ENCODE measurements around the gene EPHA2. TPM values are rescaled to one million over a fixed set of nuclear protein-coding genes. Genes with fewer than 3 reads are reported as not detected.
"Not testable (repeated sequence)": the region's sequence is repeated elsewhere in the genome, so short reads cannot be mapped to it uniquely, and the experiment has no call there.

The EPHA2 gene
- total RNA-seq, result 71.1 and 112 TPM in 2 replicates

DNA sequence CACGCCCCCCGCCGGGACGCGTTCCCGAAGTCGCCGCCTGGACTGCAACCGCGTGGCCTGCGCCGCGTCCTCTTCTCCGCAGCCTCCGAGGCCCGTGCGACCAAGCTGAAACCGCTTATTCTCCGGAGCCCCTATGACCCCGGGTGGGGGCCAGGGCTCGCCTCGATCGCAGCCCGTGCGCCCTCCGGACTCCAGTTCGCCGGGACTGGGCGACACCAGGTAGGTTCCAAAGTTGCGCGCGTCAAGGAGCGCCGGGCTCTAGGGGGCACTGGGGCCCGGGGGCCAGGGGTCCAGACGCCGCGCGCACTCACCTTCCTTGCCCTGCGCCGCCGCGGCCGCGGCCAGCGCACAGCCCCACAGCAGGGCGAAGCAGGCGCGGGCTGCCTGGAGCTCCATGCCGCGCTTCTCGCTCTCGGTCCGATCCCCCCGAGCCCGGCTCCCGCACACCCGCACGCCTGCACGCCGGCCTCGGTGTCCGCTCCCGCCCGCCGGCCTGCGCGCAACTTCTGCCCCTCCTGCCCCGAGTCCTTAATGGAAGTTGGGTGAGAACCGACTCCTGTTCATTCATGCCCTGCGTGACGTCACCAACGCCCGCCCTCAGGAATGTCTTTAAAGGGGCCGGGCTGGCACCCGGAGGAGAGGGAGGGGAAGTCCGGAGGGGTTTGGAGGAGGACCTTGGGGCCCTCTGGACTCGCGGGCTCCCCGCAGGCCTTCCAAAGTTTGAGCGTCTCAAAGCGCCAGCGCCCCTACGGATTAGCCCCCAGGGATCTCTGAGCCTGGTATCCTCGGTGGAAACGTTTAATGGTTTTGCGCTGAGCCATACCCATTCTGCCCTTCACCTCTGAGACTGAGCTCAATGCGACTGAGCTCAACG, at the start of gene EPHA2:
TSS of gene EPHA2 (minus strand) at position 533 of the 874 bp plus-strand sequence. CDS start at position 396, 137 bp downstream.
- DNase-seq (ENCODE audit: low read depth in 2 of 2), result peak in 1 of 2 donors; percentile 90

DNA sequence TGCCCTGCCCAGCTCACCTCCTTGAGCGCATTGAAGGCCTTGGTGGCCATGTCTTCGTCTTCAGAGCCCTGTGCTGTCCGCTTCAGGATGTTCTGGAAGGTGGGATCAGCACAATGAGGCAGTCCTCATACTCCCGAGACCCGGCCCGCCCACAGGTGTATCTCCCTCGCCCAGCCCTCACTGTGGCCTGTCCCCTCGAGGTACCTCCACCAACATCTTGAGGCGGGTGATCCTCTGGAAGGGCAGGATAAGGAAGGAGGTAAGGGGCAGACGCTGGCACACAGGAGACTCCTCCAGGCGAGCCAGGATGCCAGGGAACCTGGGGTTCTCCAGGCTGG, 49.4 kb upstream of the EPHA2 start:
- DNase-seq (ENCODE audit: low read depth in 2 of 2), result no peak

- DNase-seq (ENCODE audit: low read depth in 2 of 2), result peak in 1 of 2 donors; percentile 52
Measured at GRCh38 chr1:16204634-16205333, 48.9 kb upstream of the EPHA2 start.

DNA sequence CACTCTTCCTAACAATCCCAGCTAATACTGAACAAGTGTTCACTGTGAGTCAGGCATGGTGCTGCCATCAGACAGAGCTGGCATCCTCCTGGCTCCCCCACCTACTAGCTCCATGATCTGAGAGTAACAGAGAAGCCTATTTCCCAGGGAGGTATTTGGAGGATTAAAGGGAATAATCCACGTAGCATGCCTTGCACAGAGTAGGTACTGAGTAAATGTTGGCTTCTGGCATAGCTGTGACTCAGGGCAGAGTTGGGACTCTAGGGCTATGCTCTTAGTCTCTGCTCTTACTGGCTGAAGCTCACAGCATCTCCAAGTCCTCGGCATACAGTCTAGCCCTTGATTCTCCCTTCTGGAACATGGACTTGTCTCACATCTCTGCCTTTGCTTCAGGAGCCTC, 48.3 kb upstream of the EPHA2 start:
- no peak for DNase-seq (ENCODE audit: low read depth in 2 of 2)

GRCh38 chr1:16203550-16203949, 47.7 kb upstream of the EPHA2 start:
- no peak for DNase-seq (ENCODE audit: low read depth in 2 of 2)

DNA sequence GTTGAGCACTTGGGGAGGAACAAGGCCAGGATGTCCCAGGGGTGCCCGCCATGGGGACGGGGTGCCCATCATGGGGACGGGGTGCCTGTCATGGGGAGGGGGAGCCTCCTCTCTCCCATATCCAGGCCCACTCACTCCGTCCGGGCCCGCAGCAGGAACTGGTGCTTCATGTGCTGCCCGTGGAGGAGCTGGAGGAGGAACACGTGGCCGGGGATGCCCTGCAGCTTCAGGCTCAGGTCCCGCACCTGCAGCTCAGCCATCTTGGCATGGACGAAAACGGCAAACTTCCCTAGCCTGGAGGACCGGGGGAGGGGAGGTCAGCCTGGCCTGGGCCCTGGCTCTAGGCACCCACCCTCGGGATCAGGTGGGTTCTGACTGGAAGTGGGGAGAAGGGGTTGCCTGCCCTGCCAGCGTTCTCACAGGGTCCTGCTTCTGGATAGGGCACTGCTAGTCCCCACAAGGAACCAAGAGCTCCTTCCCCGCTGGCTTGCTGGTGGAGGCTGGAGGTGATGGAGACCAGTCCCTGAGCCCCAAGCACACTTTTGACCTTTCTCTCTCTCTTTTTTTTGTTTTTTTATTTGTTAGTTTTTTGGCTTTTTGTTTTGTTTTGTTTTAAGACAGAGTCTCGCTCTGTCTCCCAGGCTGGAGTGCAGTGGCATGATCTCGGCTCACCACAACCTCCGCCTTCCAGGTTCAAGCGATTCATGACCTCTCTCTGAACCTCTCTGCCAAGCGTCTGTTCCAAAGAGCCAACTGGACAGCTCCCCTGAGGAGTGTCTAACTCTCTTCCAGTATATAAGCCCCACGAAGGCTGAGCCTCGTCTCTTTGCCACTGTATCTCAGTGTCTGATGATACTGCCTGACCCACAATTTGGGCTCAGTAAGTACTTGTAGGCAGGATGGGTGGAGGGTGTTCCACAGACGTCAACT, 46.7 kb upstream of the EPHA2 start:
- no peak for DNase-seq (ENCODE audit: low read depth in 2 of 2)

- DNase-seq (ENCODE audit: low read depth in 2 of 2), result no peak
Measured at GRCh38 chr1:16199700-16200099, 43.8 kb upstream of the EPHA2 start.

GRCh38 chr1:16199157-16199501, 43.3 kb upstream of the EPHA2 start:
- no peak for DNase-seq (ENCODE audit: low read depth in 2 of 2)

- DNase-seq (ENCODE audit: low read depth in 2 of 2), result no peak
Measured at GRCh38 chr1:16198444-16199156, 42.7 kb upstream of the EPHA2 start.

- DNase-seq (ENCODE audit: low read depth in 2 of 2), result no peak
Measured at GRCh38 chr1:16196874-16197273, 41.0 kb upstream of the EPHA2 start.

- DNase-seq (ENCODE audit: low read depth in 2 of 2), result not testable (repeated sequence)
Measured at GRCh38 chr1:16196139-16196538, 40.3 kb upstream of the EPHA2 start.

DNA sequence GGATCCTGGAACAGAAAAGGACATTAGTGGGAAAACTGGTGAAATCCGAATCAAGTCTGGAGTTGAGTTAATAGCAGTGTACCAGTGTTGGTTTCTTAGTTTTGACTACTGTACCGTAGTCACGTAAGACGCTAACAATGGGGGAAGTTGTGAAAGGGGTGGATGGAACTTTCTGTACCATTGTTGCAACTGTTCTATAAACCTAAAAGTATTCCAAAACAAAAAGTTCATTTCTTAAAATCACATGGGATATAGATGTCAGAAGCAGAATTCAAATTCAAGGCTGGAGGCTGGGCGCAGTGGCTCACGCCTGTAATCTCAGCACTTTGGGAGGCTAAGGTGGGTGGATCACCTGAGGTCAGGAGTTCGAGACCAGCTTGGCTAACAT, 39.6 kb upstream of the EPHA2 start:
- DNase-seq (ENCODE audit: low read depth in 2 of 2), result no peak

GRCh38 chr1:16191916-16192546, 36.2 kb upstream of the EPHA2 start:
- no peak for DNase-seq (ENCODE audit: low read depth in 2 of 2)

GRCh38 chr1:16191309-16191708, 35.4 kb upstream of the EPHA2 start:
- no peak for DNase-seq (ENCODE audit: low read depth in 2 of 2)

DNA sequence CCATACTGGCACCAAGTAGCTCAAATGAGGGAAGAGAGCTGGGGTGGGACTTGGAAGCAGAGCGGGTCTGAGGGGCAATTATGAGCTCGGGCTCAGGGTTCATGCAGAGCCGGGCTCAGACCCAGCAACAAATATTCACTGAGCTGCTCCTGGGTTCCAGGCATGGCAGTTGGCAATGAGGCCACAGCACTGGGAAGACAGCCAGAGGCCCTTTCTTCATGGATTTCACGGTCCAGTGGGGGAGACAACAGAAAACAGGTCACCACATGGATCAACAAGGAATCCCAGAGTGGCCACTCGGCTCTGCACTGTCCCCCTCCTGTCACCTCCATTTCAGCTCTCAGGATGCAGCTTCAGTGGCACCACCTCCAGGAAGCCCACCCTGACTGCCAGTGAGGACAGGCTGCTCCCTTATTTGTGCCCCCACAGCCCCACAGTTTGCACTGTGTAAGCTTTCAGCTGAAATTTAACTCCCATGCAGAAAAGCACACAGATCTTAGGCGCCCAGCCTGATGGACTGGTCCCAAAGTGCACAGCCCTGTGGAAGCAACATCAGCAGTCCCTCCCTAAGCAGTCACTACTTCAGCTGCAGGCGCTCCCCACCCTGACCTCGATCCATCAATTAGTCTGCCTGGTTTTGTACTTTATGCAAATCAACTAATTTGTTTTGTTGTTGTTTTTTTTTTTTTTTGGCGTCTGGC, 34.2 kb upstream of the EPHA2 start:
- no peak for DNase-seq (ENCODE audit: low read depth in 2 of 2)

DNA sequence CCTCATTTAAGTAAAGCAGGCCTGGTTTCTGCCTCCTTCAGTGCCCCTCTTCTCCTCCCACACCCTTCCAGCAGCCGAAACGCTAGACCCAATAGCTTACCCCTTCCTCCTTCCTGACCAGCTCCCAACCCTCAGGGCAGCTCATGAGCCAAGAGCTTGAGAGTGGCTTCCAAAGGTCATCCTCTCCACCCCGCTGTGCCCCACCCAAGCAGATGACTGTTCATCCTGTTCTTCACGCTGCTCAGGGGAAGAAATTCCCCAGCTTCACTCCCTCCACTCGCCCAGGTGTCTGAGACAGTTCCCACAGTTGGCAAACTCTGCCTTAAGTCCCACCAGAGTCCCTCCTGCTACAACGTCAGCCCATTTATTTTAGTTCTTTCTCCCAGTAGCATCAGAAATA, 33.1 kb upstream of the EPHA2 start:
- no peak for DNase-seq (ENCODE audit: low read depth in 2 of 2)

DNA sequence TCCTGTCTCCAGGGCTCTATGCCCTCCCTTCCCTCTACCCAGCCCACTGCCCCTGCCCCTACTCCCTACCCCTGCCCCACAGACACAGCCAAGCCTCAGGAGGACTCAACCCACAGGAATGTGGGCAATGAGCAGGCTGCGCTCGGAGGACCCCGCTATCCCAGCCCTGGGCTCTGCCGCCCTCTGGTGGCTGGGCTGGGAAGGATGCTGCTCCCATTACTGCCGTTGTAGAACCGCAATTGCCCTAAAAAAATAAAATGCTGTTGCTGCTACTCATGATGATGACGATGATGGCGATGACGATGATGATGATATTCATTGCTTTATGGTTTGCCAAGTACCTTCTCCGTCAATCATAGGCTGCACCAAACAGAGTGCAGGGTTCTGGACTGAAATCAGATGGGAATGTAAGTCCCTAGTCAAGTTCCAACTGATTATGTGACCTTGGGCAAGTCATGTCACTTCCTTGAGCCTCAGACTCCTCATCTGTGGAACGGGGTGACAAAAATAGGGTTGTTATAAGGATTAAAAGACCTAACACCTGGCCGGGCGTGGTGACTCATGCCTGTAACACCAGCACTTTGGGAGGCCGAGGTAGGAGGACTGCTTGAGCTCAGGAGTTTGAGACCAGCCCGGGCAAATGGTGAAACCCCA, 32.0 kb upstream of the EPHA2 start:
- peak; percentile 48 to 69 for DNase-seq (ENCODE audit: low read depth in 2 of 2)

GRCh38 chr1:16186655-16187235, 30.9 kb upstream of the EPHA2 start:
- no peak for DNase-seq (ENCODE audit: low read depth in 2 of 2)

- DNase-seq (ENCODE audit: low read depth in 2 of 2), result no peak
Measured at GRCh38 chr1:16184557-16185303, 28.9 kb upstream of the EPHA2 start.
